HG03354 (cell line): Measurements from ENCODE around the gene PKP2.

Source experiments
- ATAC-seq: cut with Tn5 transposase; IDR thresholded peaks from one replicate; pipeline ENCODE4 v1.9.1; 2021; ENCODE audit warnings: mild to moderate bottlenecking; ENCODE audit not compliant: unreplicated experiment, poor library complexity, severe bottlenecking

PKP2 gene

GRCh38 chr12:32822344-32822743, 74.2 kb downstream of the PKP2 start:
- no peak for ATAC-seq

GRCh38 chr12:32821710-32822109, 74.9 kb downstream of the PKP2 start:
- no peak for ATAC-seq

DNA sequence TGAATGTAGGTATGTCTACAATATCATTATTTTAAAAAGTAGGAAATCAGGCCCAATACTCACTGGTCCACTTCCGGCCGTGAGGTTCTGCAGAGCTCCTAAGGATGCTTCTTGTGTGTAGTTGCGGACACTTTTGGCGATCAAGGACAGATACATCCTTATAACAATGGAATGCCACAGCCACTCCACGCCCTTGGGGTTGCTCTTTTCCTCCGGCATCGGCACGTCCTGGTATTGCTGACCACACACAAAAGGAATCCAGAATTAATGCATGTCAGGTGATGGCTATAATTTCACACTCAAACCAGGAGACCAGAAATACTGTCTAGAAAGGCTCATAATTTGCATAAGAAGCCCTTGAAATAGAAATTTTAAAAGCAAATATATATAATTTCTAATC, 75.3 kb downstream of the PKP2 start:
- ATAC-seq = no peak

DNA sequence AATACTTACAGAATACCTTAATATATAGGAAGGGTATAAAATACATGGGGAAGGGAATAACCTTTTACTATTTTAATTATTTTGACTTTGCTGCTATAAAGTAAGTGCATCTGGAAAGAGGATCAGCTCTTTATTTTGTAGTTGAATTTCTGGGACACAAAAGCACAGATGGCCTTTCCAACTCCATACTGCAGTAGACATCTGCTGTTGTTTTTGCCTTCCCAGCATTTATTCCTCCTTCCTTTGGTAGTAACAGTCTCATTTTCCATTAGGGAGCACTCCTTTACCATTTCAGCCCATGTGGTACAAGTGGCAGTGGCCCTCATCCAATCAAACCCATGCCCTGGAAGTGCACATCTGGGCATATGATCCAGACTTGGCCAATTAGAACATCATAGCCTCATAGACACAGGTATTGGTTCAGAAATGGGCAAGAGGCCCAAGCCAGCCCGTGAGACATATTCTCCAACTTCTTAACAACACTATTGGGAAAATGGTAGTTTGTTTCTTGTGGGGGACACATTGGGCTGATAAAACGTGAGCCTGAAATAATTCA, 76.1 kb downstream of the PKP2 start:
- ATAC-seq = no peak

- ATAC-seq = no peak
Observed at GRCh38 chr12:32819424-32819823, 77.2 kb downstream of the PKP2 start.

DNA sequence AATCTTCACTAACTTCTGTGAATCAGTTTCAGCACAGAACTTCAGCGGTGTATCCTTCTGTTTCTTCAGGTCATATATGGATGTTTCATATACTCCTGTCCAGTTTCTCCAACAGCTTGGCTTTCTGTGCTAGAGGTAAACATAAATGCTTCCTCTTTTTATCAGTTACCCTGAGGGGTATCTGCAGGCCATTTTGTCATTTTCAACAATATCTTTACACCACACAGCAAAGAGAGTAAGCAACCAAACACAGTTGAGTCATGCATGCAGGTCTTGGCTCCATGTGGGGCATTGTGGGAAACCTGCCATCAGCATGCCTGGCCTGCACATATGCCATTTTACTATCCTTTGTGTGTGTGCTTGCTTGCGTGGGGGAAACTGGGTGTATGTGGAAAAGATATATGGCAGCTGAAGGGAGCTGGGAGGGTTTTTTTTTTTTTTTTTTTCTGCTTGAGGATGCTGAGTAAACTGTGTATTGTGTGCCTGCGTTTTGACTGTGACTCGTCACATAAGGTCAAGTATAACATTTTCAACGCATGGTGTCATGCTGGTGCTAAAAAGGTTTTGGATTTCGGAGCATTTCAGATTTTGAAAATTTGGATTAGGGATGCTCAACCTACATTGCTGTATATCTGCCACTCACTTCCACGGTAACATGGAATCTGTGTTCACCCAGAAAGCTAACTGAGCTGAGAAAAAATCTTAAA, 84.7 kb downstream of the PKP2 start:
- no peak for ATAC-seq

- no peak for ATAC-seq
Observed at GRCh38 chr12:32809846-32810245, 86.7 kb downstream of the PKP2 start.

- ATAC-seq = no peak
Observed at GRCh38 chr12:32809196-32809595, 87.4 kb downstream of the PKP2 start.

DNA sequence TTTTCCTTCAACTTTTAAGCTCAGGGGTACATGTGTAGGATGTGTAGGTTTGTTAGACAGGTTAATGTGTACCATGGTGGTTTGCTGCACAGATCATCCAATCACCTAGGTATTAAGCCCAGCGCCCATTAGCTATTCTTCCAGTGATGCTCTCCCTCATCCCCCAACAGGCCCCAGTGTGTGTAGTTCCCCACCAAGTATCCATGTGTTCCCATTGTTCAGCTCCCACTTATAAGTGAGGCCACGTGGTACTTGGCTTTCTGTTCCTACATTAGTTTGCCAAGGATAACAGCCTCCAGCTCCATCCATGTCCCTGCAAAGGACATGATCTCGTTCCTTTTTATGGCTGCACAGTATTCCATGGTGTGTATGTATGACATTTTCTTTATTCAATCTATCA, 92.3 kb downstream of the PKP2 start:
- no peak for ATAC-seq

DNA sequence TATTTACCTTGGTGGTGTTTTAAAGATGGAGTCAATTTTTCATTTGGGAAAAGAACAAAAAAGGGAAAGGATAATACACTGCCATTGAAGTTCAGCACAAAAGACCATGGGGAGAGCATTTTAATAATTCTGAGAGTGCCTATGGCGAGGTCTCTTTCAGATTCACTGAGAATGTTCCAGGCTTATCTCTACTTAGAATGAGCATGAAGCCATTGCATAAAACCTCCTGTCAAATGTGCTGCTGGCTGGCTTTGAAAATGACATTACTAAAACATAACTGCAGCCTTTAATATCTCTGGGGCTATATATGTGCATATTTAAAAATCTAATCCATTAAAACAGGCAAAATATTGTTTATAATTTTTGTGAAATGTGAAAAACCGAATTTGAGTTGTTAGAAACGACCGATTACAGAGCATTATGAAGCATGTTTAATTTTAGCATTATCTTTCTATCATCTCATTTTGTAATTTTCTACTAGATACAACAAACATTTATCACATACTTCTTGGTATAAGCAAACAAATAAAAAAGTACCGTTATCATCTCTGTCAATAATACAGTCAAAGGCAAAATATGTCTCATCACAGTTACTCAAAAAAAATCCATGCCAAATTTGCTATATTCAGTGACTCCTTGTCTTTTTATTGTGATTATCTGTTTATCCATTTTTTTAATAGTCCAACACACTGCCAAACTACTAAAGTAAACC, 95.2 kb downstream of the PKP2 start:
- ATAC-seq = no peak

DNA sequence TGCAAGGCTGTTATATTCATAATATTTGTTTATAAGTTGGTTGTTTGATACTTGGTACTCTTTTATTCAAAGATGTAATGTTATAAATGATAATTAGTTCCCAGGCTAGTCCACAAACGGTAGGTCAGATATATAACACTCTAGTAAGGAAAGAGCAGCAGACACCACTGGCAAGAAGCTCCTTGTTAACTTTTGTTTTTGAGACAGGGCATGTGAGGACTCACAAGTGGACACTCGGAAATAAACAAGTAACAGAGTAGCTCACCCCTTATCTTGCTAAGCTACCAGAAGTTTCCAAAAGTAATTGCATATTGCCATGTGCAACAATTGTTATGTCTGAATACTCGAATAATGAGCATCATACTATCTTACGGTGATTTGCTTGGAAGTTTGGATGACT, 102.3 kb downstream of the PKP2 start:
- no peak for ATAC-seq

GRCh38 chr12:32789916-32790315, 106.7 kb downstream of the PKP2 start:
- no peak for ATAC-seq

DNA sequence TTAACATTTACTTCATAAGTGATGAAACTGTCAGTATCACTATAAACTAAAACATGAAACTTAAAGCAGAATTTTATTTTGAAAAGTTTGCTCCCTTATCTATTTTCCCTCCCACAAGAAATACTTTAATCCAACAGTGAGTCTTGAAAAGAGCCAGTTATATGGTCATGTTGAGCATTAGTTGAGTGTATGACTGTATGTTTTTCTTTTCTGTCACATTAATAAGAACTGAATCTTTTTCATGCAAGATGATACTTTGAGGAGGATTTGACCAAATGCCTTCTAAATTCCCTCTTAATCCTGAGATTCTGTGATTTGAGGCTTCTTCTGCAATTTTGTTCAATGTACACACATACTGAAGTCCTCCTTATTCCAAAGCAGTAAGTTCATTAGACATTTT, 107.1 kb downstream of the PKP2 start:
- no peak for ATAC-seq

DNA sequence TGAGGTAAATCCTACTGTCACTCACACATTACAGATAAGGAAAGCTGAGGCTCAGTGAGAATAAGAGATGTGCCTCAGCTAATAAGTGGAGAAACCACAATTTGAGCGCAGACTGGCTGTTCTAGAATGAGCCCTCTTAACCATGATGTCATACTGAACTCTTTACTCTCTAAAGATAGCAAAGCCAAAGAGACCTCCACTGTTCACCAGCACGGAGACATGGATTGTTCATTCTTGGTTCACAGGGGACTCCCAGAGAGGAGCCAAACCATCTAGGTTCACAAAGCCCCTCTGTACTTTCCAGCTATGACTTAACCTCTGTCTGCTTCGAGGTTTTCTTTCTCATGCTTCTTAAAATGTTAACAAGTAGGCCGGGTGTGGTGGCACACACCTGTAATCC, 108.2 kb downstream of the PKP2 start:
- no peak for ATAC-seq

DNA sequence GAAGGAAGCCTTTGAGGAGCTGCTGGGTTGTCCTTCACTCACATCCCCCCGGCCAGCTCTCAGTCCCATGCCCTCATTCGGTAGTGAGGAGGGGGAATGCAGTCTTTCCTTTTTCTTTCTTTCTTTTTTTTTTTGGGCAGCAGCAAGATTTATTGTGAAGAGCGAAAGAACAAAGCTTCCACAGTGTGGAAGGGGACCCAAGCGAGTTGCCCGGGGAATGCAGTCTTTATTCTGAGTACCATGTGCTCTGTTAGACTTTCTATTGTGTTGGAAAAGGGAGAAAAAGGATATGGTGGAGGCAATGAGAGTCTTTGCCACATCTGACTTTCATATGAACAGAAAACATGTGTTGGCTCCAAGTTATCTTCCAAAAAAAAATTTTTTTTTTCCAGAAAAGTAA, 111.0 kb downstream of the PKP2 start:
- ATAC-seq = no peak

DNA sequence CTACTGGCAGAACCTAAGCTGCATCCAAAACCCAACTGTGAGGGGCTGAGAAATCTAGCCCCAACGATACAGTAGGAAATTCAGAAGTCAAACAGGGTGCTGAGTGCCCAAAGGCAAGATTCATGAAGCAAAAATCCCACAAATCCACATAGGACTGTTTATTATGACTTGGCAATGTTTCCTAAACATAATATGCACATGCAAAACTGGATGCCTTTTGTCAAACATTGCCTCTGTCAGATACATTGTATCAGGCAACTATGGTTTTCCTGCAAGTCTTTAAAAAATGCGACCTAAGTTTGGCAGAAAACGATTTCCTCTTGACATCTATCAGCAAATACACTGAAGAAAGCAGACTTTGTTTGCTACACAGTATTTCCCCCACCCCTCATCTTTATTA, 113.5 kb downstream of the PKP2 start:
- no peak for ATAC-seq

GRCh38 chr12:32780071-32780470, 116.5 kb downstream of the PKP2 start:
- ATAC-seq = no peak

- no peak for ATAC-seq
Observed at GRCh38 chr12:32777691-32778175, 118.8 kb downstream of the PKP2 start.

DNA sequence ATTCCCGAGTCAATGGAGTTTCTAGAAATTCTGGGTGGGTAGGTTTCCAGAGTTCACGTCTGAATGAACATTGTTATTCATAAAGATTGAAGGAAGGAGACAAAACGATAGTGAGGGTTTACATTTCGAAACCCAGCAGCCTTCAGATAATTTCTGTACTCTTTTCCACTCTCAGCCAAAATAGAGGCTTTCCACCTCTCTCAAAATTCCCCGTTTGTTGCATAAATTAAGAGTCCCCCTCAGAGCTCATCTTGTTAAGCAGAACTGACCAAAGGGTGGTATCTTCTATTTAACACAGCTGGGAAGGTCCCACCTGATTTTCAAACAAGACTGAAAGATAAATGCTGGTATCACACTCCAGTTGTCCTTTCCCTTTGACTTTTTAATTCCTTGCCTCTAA, 119.4 kb downstream of the PKP2 start:
- ATAC-seq = no peak

- no peak for ATAC-seq
Observed at GRCh38 chr12:32776258-32776657, 120.3 kb downstream of the PKP2 start.

- no peak for ATAC-seq
Observed at GRCh38 chr12:32773691-32774090, 122.9 kb downstream of the PKP2 start.
